GM21576 (cell line): ENCODE data around the gene SFRP5.

ENCODE experiments used
- ATAC-seq: cut with Tn5 transposase; IDR thresholded peaks from one replicate; pipeline ENCODE4 v1.9.1; 2021; ENCODE audit warnings: mild to moderate bottlenecking, moderate library complexity; ENCODE audit not compliant: unreplicated experiment

Gene SFRP5

GRCh38 chr10:97771913-97772823 is at the start of gene SFRP5:
Gene SFRP5, minus strand, starts transcription at chr10:97771999. Its CDS starts 166 bp downstream, at chr10:97771833.
- ATAC-seq: no peak

- ATAC-seq: no peak
These were observed 48.4 kb upstream of the SFRP5 start for GRCh38 chr10:97820096-97820704.

GRCh38 chr10:97818572-97818971 is 46.8 kb upstream of the SFRP5 start:
- ATAC-seq: no peak

- no peak for ATAC-seq
These were observed 44.8 kb upstream of the SFRP5 start for GRCh38 chr10:97816609-97817008.

GRCh38 chr10:97814996-97815395 is 43.2 kb upstream of the SFRP5 start:
- ATAC-seq: no peak

- ATAC-seq: no peak
These were observed 41.5 kb upstream of the SFRP5 start for GRCh38 chr10:97813311-97813710.

- ATAC-seq: no peak
These were observed 40.9 kb upstream of the SFRP5 start for GRCh38 chr10:97812696-97813095.

GRCh38 chr10:97811958-97812357 is 40.2 kb upstream of the SFRP5 start:
- no peak for ATAC-seq

GRCh38 chr10:97810446-97810845 is 38.6 kb upstream of the SFRP5 start:
- ATAC-seq: no peak

- ATAC-seq: no peak
These were observed 34.1 kb upstream of the SFRP5 start for GRCh38 chr10:97805949-97806348.

GRCh38 chr10:97805096-97805884 is 33.5 kb upstream of the SFRP5 start:
- no peak for ATAC-seq

- no peak for ATAC-seq
These were observed 29.6 kb upstream of the SFRP5 start for GRCh38 chr10:97801422-97801821.

GRCh38 chr10:97800474-97800873 is 28.7 kb upstream of the SFRP5 start:
- ATAC-seq: no peak

- ATAC-seq: no peak
These were observed 27.3 kb upstream of the SFRP5 start for GRCh38 chr10:97798958-97799610.

GRCh38 chr10:97796651-97797050 is 24.9 kb upstream of the SFRP5 start:
- ATAC-seq: no peak

GRCh38 chr10:97795886-97796285 is 24.1 kb upstream of the SFRP5 start:
- no peak for ATAC-seq

GRCh38 chr10:97791824-97792721 is 20.3 kb upstream of the SFRP5 start:
- ATAC-seq: no peak

GRCh38 chr10:97789770-97790397 is 18.1 kb upstream of the SFRP5 start:
- ATAC-seq: no peak
